Effector CD8-positive, alpha-beta T cell (primary cell): ENCODE results near the gene DUOX1.

ENCODE experiments used
- DNase-seq: peaks from one replicate; lab custom pipeline; 2025; lab: John Stamatoyannopoulos, UW

DUOX1 gene

DNA sequence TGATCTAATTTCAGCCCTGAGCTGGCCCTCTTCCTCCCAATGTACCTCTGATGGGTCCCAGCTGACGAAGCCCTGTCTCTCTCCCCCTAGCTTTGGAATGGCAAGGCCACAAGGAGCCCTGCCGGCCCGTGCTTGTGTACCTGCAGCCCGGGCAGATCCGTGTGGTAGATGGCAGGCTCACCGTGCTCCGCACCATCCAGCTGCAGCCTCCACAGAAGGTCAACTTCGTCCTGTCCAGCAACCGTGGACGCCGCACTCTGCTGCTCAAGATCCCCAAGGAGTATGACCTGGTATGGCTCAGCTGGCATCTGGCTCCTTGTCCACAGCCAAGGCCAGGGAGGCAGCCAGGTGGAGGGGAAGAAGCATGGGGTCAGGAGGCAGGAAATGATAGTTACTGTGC, 14.2 kb downstream of the DUOX1 start:
- DNase-seq = no peak

DNA sequence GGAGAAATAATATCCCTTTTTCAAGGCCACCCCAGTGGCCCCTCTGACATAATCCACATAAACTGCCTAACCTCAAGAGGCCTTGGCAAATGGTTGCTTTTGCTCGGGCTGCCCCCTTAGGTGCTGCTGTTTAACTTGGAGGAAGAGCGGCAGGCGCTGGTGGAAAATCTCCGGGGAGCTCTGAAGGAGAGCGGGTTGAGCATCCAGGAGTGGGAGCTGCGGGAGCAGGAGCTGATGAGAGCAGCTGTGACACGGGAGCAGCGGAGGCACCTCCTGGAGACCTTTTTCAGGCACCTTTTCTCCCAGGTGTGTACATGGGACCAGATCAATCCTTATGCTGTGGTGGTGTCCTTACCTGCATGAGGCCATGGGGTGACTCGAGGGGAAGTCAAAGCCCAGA, 15.0 kb downstream of the DUOX1 start:
- no peak for DNase-seq

DNA sequence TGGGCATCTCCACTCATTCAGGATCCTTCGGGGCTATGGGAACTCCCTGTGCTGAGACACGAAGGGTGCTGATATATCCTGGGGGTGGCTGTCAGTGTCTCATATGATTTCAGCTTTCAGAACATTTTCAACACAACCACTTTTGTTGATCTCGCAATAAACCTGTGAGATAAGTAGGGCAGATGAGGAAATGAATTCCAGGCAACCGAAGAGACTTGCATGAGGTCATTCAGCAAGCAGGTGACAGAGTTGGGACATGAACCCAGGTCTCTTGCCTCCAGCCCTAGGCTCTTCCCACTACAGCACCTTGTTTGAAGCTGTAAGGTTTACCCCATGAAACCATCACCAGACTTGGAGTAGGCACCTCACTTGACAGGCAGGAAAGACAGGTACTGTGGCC, 16.6 kb downstream of the DUOX1 start:
- no peak for DNase-seq

DNA sequence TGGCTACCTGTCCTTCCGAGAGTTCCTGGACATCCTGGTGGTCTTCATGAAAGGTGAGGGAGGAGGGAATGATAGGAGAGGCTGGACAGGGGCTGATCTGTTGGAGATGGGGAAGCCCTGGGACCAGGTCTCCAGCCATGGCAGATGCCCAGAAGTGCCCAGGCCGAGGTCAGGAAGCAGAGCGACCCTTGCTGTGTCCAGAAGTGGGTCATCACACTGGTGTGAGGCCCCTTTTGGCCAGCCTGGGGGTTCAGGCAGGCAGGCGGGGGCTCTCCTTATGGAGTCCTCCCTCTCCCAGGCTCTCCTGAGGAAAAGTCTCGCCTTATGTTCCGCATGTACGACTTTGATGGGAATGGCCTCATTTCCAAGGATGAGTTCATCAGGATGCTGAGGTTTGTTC, 17.8 kb downstream of the DUOX1 start:
- DNase-seq = no peak

DNA sequence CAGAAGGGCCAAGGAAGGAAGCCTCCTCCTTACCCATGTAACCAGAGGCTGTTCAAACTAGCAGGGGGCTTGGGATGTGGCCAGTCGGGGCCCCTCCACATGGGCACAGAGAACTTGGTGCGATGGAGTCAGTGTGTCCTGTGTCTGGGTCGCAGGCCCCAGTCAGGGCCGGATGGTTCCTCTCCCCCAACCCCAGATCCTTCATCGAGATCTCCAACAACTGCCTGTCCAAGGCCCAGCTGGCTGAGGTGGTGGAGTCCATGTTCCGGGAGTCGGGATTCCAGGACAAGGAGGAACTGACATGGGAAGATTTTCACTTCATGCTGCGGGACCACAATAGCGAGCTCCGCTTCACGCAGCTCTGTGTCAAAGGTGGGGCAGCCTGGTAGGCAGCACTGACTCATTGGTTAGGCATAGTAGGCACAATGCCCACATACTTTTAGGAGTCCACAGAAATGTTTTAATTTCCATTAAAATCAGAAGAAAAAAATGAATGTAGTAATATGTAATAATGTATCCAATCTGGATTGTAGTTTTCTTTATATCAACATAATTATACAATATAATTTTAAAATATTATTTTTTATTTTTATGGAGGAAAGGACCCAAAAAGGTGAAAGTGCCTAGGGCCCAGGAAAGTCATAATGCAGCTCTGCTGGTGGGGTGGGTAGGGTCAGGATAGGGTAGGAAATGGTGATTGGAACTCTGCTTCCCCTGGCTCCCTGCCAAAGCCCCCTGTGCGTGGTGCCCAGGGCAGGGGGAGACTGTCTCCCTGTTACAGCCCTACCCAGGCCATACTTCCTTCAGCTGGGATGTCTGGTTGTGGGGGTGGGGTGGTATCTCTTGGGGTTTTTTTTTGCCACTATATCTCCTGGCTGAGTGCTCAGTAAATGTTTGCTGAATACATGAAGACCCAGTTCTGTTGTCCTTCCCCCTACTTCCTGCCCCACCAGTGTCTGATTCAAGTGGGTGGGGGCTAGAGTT, 18.6 kb downstream of the DUOX1 start:
- no peak for DNase-seq

DNA sequence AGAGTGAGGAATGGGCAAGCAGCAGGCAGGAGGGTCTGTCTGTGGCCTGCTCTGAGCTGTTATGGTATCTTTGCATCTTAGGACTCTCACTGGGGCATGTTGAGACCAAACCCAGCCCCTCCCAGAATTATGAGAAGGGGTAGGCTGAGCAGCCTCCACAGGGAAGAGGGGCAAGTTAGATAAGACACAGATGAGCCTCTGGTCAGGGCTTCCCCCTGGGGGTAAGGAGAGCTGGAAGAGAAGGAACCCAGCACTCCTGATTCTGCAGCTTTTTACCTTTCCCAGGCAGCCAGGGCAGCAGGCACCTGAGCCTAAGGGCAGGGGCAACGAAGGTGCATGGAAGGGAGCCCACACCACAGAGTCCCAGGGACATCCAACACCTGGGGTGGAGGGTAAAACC, 19.3 kb downstream of the DUOX1 start:
- DNase-seq = no peak

DNA sequence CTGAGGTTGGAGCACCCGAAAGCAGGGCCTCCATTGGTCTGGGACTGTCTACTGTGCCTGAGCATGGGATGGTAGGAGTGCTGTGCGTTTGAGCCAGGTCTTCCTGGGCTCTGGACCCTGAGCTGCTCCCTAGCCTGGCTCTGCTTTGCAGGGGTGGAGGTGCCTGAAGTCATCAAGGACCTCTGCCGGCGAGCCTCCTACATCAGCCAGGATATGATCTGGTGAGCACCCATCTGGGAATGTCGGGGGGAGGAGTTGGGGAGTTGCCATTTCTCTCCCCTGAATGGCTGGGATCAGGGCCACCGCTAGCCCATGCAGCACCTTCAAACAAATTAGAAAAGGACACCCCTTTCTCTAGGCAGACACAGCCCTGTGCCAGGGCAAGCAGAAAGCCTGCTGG, 20.7 kb downstream of the DUOX1 start:
- DNase-seq = no peak

DNA sequence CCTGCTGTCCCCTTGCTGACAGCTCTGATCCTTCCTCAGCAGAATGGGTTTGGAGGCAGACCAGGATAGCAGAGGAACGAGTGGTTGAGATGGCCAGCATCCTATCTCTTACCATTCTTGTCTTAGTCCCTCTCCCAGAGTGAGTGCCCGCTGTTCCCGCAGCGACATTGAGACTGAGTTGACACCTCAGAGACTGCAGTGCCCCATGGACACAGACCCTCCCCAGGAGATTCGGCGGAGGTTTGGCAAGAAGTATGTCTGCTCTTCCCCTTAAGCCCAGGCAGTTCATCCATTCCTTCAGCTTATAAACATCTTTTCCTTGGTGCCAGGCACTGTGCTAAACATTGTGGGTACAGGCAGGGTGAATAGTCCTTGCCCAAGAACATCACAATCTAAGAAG, 21.2 kb downstream of the DUOX1 start:
- DNase-seq = no peak

DNA sequence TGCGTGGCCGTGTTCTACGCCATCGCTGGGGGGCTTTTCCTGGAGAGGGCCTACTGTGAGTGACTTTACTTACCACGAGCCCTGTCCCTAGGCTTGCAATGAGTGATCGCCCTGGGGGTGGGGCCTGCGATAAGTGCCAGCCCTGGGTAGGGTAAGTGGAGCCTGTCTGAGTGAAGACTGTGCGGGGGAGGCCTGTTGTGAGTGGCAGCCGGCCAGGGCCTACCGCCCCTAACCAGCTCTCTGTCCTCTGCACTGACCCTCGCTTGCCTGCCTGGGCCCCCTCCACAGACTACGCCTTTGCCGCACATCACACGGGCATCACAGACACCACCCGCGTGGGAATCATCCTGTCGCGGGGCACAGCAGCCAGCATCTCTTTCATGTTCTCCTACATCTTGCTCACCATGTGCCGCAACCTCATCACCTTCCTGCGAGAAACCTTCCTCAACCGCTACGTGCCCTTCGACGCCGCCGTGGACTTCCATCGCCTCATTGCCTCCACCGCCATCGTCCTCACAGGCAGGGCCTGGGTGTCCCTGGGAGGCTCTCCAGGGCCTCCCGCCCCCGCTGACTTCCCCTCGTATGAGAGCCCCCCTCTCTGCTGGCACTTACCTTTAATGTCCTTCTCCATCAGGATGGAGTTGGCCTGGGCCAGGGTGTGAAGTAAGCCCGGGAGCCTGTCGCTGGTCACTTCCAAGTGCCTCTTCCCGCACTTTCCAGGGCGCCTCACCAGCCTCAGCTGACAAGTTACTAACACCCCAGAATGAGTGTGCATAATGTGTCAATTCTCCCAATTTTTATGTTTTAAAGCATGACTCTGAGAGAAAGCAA, 22.4 kb downstream of the DUOX1 start:
- no peak for DNase-seq

DNA sequence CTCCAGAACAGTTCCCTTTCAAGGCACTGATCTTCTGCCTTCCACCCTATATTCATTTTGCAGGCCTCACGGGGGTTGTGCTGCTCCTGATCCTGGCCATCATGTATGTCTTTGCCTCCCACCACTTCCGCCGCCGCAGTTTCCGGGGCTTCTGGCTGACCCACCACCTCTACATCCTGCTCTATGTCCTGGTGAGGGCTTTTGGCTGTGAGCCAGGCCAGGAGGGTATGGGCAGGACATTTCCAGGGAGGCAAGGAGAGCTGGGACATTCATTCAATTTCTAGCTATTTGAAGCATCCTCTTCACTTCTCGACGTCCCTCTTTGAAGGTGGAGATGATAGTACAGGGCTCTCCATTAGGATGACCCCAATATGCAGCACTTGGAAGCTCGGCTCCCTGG, 25.9 kb downstream of the DUOX1 start:
- DNase-seq = no peak

DNA sequence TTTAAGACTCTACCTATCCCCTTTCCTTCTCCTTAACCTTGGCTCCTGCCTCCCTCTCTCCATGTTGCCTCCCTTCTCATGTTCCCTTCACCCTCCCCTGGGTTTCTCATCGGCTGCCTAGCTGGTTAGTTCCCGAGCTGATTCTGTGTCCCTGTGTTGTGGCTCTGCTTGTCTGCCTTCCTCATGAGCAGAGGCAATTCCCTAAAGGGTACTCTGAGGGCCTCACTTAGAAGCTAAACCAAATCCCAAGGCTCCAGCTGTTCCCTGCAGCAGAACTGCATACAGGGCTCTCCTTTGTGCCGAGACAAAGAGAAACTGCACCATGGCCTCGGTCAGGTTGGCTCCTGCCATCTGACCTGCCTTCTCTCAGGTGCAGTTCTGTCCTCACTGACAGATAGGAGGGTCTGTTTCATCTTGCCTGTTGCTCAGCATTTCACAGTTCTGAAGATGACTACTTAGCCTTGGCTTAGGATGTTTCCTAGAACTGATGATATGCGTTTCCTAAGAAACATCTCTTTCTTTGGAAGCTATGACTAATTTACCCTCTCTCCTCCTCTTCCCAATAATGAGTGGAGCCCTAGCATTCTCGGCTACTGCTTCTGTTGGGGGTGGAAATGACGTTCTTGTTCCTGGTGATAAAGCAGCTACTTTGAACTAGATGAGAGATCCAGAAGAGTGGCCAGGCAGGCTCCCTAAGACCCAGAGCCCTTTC, 27.1 kb downstream of the DUOX1 start:
- DNase-seq = no peak

DNA sequence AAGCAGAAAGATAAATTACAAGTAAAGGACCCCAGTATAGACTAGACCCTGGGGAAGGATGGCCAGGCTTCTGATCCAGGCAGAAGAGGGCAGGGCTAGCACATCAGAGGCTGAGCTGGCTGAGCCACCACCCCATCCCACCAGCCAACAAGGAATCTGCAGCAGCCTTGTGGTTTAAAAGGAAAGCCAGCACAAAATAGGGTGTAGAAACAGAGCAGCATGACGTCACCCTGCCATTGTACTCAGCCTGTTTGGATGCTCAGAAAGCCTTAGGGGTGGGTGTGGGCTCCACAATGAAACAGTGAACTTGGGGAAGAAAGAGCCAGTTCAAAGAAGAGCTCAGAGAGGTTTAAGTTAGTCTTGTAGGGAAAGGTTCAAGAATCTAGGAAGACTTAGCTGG, 28.2 kb downstream of the DUOX1 start:
- DNase-seq = no peak

DNA sequence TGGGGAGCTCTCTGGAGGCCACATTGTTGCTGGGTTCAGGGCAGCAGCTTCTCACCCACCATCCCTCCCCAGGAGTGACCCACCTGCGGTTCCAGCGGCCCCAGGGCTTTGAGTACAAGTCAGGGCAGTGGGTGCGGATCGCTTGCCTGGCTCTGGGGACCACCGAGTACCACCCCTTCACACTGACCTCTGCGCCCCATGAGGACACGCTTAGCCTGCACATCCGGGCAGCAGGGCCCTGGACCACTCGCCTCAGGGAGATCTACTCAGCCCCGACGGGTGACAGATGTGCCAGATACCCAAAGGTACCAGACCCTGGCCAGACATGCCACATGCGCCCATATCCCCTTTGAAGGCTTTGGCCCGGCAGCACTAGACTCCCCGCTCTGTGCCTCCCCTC, 31.9 kb downstream of the DUOX1 start:
- no peak for DNase-seq

DNA sequence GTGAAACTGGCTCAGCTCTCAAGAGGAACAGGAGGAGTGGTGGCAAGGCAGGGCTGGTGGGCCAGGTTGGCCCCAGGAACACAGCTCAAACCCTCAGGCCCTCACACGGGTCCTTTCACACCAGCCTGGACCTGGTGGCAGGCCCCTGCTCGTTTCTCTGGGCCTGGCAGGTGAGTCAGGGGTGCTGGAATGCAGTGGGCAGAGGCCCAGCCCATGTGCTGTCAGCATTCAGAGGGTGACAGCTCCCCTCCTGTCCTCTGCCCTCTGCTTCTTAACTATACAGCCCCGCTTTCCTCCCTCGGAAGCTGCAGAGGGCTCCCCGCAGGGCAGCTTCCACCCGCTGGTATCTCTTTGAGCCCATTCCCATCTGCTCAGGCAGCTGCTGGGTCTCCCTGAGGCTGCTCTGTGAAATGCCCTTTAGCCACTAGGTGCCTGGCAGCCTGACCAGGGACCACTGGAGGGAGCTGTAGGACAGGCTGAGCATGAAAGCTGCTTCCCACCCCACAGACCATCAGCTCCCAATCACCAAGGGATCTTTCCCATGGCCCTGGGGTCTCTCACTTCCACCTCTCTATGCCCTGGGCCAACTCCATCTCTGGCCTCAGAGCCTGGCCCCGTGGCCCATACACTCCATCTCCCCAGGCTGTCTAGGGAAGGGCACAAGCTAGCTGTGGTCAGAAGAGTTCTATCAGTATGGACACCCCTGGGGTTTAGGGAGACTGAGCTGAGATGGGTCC, 33.1 kb downstream of the DUOX1 start:
- DNase-seq = peak; percentile 24

DNA sequence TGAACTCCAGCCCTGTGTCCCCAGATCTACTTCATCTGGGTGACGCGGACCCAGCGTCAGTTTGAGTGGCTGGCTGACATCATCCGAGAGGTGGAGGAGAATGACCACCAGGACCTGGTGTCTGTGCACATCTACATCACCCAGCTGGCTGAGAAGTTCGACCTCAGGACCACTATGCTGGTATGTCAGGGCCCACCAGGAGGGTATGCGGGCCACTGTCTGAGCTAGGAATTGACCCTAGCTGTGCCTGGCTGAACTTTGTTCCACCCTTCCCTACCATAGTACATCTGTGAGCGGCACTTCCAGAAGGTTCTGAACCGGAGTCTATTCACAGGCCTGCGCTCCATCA, 33.7 kb downstream of the DUOX1 start:
- DNase-seq = no peak

DNA sequence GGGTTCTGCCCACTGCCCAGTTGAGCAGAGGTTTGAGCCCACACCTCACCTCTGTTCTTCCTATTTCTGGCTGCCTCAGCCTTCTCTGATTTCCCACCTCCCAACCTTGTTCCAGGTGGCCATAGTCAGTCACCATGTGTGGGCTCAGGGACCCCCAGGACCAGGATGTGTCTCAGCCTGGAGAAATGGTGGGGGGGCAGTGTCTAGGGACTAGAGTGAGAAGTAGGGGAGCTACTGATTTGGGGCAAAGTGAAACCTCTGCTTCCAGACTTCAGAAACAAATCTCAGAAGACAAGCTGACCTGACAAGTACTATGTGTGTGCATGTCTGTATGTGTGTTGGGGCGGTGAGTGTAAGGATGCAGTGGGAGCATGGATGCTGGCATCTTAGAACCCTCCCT, 35.1 kb downstream of the DUOX1 start:
- DNase-seq = no peak

DNA sequence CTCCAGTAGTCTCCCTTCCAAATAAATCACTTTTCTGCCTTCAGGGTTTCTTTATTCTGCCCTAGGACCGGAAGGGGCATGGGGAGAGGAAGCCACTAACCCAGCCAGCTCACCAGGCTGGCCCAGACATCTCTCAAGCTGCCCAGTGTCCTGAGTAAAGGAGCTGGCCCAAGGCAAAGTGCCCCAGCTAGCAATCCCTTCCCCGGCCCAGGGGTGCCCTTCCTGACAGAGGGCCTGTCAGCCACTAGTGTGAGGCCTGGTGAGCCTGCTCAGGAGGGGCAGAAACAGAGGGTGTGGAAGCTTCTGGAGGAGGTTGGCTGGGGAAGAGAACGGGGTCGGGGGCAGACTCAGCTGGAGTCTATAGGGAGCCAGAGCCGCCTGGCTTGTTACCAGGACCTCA, 35.7 kb downstream of the DUOX1 start:
- no peak for DNase-seq

DNA sequence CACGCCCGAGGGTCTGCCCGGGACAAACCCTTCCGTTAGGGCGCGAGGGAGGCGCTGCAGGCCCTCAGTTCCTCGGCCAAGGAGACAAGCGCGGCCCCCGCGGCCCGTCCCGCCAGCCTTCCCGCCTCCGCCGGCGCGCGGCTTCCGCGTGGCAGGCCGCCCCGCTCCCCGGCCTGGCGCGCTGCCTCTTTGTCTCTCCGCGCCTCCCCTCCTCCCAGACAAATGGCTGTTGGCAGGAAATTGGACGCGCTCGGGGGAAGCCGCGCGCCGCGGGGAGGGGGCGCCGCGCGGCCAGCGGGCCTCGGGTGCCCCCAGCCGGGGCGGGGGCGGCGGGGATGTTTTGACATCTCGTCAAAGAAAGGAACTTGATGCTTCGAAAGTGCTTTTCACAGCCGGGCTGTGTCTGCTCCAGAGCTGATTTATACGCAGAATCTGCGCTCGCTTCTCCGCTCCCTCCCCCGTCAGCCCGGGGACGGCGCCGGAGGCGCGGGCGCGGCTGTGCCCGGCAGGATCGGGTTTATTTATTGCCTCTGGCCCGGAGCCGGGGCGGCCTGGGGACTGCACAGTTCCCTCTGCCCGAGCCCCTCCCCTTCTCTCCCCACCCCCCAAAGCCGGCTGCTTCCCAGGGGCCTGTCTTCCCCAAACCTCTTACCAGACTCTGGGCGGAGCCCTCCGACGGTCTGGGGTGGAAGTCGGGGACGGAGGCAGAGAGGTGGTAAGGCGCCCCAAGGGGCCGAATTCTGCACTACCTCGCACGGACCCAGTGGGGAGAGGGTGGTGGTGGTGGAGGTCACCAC, 37.2 kb downstream of the DUOX1 start:
- DNase-seq = peak; percentile 53

DNA sequence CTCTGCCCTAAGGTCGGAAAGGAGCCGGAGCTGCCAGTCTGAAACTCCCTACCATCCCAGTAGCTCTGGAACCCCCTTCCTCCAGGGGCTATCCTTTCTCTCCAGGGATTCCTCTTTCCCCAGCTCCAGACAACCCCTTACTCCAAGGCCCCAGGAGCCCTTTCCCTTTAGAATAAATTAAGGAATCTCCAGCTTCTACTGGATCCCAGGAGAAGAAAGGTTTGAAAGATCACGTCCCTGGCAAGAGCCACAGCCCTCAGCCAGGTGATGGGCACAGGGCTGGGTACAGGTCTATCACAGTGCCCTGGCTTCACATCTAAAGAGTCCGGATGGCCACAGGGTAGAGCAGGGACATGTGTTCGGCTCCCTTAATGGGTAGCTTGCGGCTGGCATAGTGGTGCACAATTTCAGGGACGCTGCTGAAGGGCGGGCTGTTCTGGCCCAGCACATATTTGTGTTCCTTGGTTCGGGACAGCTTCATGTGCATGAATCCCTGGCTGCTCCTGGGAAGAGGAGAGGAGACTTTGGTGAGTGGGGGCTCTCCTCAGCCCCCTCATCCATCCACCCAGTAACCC, 37.9 kb downstream of the DUOX1 start:
- no peak for DNase-seq

DNA sequence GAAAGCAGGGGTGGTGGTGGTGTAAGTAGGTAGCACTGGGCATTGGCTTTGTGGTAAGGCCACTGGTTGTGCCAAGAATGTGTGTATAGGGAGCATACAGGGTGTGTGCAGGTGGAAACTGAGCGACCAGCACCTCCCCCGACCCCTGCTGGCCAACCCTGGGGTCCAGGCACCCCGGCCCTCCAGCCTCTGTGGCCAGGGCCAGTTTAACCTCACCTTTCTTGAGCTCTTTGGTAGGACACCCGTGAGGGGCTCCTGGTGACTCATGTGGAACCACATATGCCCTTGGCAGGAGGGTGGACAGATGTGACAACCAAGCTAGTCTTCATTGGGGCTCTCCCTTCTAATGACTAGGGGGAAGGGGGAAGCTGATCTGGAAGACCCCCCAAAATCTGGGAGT, 38.5 kb downstream of the DUOX1 start:
- no peak for DNase-seq
